HS-27A (cell line): ENCODE measurements around the gene APCS.

ENCODE experiments used
- DNase-seq: peaks from one replicate; pipeline ENCODE4 v3.0.0-alpha.2; 2012; ENCODE audit warnings: low read depth, missing footprints

Gene APCS

DNA sequence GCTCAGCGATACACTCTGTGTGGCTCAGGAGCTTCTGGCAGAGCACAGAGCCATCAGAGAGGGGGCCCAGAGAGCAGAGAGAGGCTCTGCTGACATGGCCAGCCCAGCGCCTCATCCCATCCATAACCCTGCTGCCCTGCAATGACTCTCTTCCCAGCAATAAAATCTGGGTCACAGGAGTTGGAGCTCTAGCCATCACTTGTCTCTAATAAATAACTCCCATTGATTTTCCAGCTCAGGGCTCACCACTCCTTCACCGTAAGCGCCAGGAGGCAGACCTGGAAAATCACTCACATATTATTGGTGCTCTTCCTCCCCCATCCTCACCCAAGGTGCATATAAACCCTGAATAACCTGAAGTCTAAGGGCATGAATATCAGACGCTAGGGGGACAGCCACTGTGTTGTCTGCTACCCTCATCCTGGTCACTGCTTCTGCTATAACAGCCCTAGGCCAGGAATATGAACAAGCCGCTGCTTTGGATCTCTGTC is at the start of gene APCS:
TSS of gene APCS (plus strand) at position 366 of the 491 bp plus-strand sequence. CDS start at position 462, 96 bp downstream.
- no peak for DNase-seq

- no peak for DNase-seq
Measured at GRCh38 chr1:159548126-159548525, 39.5 kb upstream of the APCS start.

DNA sequence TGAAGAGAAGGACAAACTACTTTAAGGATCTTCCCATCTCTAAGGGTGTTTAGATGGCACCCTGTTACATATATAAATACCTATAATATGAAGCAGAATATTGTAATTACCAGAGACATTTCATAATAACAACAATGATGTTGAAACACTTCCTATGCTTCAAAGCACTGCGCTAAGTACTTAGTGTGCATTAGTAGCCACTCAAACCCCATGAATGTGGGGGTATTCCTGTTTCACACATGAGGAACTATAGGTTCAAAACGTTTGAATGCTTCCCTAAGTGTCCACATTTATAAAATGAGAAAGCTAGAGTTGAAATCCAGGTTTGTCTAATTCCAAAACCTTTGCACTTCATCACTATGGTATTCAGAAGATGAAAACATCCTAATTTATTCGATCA is 33.4 kb upstream of the APCS start:
- DNase-seq: no peak

DNA sequence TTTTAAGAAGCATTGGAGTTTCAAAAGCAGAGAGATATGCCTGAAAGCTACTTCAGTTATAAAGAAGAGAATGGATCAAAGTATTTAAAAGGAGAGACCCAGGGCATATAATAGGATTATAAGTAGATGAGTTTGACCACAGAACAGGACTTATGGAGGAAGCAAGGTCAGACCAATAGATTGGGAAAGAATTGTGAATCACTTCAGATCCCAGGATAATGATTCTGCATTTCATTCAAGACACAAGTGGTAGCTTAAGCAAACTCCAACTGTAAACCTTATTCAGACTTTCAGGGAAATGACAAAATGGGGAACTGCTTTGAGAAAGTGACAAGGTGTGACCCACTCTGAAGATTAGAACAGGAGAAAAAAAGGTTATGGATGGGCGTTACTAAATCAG is 32.9 kb upstream of the APCS start:
- DNase-seq: no peak

DNA sequence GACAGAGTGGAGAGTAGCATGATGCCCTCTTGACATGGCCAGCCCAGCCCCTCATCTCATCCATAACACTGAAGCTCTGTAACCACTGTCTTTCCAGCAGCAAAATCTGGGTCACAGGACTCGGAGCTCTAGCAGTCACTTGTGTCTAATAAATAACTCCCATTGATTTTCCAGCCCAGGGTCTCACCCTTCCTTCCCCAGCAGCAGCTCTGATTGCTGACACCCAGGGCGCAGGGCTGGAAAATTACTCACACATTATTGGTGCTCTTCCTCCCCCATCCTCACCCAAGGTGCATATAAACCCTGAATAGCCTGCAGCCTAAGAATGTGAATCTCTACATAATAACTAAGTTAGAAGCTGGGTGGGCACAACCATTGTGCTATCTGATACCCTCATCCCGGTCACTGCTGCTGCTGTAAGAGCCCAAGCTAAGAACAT is 30.7 kb upstream of the APCS start:
- no peak for DNase-seq

DNA sequence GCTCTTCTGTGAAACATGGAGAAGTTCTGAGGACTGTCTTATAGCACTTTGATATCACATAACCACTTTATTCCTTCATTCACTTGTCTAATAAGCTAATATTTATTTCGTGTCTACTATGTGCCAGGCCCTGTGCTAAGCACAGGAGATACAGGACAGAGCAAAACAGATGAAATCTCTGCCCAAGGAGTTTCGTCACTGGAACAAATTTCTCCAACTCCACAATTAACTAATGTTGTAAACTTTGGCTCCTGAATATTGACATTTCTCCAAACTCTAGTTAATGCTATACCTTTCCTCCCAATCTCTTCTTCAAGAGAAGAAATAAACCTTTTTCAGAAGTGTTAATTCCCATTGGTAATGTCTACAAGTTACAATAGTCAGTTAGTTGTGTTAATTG is 27.0 kb upstream of the APCS start:
- no peak for DNase-seq

GRCh38 chr1:159561497-159561896 is 26.1 kb upstream of the APCS start:
- DNase-seq: no peak

GRCh38 chr1:159562680-159563079 is 24.9 kb upstream of the APCS start:
- DNase-seq: no peak

GRCh38 chr1:159577446-159577845 is 10.2 kb upstream of the APCS start:
- DNase-seq: no peak

DNA sequence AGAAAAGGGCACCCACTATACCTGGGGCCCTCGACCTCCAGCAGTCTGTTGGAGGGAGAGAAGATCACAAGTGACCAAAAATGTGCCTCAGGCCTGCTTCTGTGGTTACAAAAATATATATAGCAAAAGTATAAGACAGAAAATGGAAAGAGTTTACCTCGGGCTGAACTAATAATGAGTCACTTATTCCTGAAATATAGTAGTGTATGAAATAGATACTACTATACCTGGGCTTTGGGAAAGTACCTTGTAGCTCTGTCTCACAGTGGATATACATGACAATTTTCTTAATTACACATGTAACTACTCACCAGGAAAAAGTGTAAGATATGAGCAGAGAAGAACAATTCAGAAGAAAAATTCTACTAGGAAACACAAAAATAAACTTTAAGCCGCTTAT is 7.3 kb upstream of the APCS start:
- DNase-seq: no peak

DNA sequence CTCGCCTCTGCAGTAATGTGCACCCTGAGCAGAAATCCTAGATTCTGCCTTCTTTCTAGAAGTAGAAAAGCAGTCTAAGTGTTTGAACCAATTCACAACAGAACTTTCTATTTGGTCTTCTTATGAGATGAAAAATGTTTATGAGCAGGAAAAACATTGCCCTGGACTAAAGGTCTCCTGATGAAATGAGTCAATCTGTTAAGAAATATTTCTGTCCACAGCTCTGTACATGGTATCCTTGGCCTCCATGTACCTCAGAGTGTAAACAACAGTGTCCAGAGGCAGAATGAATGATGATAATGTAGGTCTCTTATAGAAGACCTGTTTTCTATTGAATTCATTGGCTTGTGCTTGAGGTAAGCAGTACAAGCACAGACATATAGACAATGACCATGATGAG is 6.2 kb upstream of the APCS start:
- DNase-seq: no peak

- no peak for DNase-seq
Measured at GRCh38 chr1:159584536-159584935, 3.1 kb upstream of the APCS start.

DNA sequence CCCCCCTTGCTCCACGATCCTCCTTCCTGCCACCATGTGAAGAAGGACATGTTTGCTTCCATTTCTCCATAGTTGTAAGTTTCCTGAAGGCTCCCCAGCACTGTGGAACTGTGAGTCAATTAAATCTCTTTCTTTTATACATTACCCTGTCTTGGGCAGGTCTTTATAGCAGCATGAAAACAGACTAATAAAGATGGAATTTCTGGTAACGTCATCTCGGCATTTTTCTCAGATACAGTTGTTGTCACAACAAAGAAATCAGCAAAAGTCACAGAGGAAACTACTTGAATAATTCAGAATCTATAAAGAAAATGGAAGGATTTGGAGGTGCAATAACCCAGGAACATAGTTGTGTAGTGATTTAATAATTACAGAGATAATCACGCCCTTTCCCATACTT is 4.4 kb downstream of the APCS start:
- no peak for DNase-seq

GRCh38 chr1:159594625-159595405 is 7.2 kb downstream of the APCS start:
- DNase-seq: no peak

DNA sequence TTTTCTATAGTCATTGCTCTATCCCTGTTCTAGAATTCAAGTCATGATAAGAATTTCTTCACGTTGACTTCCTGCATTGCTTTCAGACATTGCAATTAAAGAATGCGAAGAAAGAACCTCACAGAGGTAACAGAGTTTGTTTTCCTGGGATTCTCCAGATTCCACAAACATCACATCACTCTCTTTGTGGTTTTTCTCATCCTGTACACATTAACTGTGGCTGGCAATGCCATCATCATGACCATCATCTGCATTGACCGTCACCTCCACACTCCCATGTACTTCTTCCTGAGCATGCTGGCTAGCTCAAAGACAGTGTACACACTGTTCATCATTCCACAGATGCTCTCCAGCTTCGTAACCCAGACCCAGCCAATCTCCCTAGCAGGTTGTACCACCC is 10.6 kb downstream of the APCS start:
- peak; percentile 97 for DNase-seq

- DNase-seq: no peak
Measured at GRCh38 chr1:159600894-159601293, 13.3 kb downstream of the APCS start.

DNA sequence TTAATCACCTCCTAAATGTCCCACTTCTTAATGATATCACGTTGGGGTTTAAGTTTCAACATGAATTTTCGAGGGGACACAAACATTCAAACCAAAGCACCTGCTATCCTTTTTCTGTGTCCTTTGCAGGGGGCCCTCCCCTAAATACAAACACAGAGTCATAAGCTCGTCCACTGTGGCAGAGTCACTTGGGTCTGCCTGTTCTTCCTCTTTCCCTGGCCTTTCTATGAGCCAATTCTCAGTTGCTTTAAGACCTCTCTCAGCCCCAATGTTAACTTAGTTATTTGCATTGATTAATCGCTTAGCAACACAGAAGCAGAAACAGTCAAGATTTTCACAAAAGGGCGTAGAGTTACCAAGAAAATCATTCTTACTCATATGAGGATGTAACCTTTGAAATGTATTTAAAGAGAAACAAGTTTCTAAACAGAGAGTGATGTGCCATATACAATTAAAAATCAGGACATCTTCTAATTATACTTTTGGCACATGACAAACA is 14.9 kb downstream of the APCS start:
- no peak for DNase-seq

DNA sequence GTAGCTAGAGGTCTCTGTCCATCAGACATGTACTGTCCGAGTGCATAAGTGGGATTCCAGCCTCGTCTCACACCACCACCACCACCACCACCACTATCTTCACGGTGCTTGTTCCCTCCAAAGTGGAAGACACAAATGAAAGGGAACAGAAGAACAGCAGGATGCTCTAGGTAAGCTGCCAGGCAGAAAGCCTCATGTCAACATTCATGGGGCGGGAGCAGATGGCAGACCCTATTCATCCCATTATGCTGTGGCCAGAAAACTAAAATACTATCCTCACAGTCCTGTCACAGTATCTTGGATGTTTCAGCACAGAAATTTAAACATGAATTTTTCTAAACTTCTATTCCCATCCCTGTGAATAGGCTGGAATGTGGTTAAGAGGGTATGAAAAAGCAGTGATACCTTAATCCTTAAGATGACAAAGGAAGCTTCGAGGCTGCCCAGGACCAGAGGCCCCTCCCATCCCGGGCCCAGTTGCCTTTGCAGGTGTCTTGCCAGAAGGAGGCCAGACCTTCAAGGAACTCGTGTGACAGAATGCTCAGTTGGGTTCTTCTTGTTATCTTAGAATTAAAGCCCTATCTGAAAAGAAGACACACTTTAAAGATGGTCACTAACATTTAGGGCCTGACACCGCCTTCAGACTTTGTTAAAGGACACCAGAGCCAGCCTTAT is 24.7 kb downstream of the APCS start:
- DNase-seq: no peak

GRCh38 chr1:159632922-159633321 is 45.3 kb downstream of the APCS start:
- DNase-seq: no peak
